GM18520 (cell line): ENCODE data around the gene MYD88.
"Not testable (repeated sequence)": the region's sequence is repeated elsewhere in the genome, so short reads cannot be mapped to it uniquely, and the experiment has no call there.

Experiments
- ATAC-seq: cut with Tn5 transposase; IDR thresholded peaks from one replicate; pipeline ENCODE4 v1.9.1; 2021; ENCODE audit not compliant: unreplicated experiment

MYD88 gene

DNA sequence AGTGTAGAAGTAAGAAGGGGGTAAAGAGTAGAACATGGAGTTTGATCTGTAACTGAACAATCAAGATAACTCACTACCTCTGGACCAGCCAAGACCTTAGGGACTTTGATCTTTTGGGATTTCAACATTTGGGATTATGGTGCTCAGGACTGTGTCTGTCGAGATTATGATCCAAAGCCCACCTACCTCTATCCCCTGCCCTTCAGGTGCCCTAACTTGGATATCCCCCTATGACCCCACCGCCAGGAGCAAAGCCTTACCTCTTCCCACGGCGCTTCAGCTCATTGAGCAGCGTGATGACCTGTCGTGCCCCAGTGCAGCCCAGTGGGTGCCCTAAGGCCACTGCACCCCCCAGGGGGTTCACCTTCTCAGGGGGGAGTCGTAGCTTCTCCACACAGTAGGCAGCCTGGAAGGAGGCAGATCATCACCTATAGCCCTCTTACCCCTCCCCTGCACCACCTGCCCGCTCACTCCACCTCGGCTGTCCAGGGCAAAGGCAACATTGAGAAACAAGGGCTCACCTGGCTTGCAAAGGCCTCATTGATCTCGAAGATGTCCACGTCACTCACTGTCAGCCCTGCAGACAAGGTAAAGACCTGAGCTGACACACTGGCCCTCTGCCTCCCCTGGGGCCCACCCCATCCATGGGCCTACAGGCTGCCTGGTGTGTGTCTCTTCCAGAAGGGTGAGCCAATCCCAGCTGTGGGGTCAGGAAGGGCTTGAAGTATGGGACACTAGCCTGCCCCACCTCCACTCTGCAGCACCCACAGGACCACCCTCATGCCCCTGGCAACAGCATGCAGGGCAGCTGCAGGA lies 12.9 kb upstream of the MYD88 start:
- ATAC-seq = no peak

DNA sequence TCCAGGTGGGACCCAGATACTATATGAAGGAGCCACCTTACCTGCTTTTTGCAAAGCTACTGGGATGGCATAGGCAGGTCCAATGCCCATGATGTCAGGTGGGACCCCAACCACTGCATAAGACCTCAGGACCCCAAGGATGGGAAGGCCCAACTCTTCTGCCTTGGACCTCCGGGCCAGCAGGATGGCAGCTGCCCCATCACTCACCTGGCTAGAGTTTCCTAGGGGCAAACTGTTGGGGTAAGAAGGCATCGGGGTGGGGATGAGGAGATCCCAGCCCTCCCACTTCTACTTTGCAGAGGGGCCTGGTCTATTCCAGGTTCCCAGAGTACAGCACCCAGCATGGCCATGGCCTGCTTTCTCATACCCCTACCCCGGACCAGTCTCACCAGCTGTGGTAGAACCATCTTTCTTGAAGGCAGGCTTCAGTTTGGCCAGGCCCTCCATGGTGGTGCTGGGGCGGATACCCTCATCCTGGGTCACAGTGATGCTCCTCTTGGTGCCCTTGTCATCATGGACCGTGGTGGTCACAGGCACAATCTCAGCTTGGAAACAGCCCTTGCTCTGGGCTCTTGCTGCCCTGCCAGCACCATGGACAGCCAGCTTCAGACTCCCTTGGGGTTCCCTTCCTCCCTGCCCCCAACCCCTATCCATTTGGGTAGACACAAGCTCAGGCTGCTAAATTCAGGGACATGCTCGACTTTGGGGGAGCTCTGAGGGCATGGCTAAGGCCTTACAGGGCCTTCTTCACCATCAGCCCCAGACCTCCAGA lies 12.2 kb upstream of the MYD88 start:
- ATAC-seq = no peak

DNA sequence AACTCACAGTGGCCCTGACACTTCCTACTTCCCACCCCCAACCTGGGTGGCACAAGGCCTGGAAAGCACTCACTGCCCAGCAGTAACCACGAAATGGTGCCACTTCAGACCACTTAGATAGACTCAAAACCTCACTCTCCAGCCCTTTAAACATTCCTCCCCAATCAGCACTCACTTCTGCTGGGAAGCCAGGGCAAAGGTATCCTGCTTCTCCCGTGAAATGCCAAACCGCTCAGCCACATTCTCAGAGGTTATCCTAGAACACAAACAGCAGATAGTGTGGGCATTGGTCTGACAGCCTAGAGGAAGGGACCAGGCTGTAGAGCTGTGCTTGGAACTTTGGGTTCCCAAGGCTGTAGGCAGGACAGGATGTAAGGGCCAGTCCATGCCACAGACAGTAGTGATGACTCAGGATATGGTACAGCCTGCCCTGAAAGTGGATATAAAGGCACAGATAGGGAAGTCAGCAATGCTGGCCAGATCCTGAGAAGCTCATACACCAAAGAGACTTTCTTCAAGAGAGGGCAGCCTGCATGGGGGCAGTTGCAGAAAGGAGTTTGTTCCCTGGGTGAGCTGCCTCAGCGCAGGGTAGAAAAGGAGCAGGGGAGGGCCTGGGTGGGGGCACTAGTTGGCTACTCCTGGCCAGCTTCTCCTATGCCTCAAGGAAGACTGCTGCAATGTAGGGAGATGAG lies 10.7 kb upstream of the MYD88 start:
- ATAC-seq = no peak

DNA sequence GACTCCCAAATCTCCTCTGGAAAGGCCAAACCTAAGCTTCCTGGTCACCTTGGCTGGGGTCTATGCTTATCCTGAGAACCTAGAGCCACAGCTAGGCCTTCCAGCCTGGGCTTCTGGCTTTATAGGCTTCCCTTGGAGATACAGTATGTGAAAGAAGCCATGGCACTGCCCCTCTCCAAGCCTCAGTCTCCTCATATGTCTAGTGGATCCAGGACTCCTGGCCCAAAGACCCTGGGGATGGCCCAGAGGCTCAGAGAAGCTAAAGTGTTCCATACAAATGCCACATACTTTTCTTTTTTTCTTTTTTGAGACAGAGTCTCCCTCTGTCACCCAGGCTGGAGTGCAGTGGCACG lies 10.2 kb upstream of the MYD88 start:
- no peak for ATAC-seq

DNA sequence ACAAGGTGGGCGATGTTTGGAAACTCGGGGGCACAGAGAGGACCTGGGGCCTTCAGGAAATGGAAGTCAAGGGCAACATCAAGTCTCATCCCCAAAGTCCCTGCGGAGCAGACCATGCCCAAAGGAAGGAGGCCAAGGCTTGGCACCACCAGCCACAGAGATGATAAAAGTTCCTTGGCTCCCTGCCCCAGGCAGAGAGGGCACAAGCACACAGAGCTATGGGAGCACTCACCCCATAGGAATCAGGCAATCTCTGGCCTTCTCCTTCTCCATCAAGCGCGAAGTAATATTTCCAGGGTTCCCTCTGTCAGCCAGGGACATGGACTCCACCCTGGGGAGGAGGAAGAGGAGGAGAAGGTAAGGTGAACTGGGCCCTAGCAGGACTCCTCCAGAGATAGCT lies 9.4 kb upstream of the MYD88 start:
- no peak for ATAC-seq

DNA sequence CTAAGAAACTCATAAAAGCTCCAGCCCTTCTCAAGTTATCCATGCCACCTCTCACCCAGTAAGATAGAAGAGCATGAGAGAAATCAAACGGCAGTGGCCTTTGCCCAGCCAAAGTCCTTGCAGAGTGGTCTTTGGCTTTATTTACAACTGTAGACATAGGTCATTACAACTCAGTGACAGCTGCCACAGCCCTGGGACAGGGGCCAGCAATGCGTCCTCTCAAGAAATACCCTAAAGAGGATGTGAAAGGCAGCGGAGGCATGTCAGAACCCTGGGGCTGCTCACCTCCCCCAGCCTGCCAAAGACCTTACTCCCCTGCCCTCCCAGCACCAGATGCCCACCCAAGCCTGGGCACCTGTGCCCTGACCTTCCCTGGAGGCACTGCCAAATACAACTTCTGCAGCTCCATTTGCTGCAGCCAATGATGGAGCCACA lies 7.8 kb upstream of the MYD88 start:
- ATAC-seq = no peak

DNA sequence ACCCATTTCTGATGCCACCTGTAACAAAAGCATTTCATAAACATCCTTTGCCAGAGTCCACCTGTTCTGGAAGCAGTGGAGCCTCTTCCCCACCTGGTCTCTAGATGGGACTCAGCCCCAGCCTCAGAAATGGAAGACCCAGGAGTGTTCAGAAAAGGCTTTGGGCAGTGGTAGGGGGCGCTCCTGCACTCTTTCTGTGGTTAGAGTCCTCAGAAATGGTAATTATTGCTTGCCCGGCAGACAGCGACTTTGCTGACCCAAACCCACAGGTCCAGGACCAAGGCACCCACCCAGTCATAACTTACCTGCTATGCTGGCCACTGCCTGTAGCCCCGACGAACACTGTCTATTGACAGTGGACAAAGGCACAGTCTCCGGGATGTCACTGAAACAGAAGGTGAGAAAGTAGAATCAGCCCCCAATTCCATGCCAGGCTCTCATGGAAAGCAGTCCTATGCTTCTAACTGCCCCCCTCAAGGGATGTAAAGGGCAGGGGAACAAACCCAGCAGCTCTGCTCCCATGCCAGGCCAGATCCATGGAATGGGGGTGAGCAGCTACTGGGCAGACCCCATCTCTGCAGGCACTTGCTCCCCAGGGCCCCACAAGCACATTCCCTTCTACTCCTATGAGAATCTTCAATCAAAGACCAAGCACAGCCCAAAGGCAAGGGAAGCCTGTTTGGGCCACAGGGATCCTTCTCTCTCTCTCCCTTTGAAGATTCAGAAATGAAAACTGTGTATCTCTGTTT lies 6.7 kb upstream of the MYD88 start:
- ATAC-seq = no peak

DNA sequence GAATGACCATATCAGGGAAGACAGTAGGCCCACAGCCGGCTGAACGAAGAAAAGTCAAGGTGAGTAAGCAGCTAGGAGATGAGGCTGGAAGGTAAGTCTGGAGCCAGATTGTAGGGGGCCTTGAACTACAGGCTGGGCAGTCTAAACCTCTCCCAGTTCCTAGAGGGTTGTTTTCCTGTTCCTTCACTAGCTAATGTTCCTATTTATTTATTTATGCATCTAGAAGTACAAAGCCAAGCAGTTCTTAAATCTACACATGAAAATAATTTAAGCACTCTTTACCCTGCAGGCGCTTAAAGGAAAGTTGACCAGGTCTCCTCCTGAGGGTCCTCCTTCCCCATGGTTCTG lies 5.3 kb upstream of the MYD88 start:
- no peak for ATAC-seq

DNA sequence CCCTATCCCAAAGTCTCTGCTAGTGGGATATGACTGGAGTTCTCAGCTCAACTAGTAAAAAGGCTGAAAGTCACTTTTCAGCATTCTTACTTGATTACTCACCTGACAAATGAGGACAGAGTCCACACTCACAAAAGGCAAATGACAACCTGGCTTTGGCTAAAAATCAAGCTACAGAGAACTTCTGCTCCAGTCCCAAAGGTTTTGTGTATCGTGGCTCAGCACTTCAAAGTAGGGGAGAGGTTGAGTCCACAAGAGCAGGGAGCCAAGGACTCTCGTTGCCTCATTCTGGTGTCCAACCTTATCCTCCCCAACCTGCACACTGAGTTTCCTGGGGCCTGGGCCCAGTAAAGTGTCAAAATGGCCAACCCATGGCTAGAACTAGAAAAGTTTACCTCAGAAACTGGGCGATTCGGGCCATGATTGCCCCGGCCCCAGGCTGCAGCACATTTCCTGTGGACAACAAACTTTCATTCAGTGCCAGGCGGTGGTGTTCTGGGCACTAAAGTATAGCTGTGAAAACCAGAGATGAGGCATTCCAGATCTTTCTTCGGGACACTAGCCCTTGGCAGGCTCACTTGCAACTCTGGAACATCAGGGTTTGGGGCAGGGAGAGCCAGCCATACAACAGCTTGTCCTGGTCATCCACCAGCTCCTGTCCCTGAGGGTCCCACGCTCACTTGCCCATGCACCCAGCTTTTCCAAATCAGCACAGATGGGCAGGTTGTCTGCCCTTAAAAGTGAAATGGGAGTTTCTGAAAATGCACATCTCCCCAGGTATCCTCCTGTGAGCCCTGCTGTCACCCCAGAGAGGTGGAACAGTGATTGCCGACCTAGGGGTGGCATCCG lies 4.7 kb upstream of the MYD88 start:
- no peak for ATAC-seq

DNA sequence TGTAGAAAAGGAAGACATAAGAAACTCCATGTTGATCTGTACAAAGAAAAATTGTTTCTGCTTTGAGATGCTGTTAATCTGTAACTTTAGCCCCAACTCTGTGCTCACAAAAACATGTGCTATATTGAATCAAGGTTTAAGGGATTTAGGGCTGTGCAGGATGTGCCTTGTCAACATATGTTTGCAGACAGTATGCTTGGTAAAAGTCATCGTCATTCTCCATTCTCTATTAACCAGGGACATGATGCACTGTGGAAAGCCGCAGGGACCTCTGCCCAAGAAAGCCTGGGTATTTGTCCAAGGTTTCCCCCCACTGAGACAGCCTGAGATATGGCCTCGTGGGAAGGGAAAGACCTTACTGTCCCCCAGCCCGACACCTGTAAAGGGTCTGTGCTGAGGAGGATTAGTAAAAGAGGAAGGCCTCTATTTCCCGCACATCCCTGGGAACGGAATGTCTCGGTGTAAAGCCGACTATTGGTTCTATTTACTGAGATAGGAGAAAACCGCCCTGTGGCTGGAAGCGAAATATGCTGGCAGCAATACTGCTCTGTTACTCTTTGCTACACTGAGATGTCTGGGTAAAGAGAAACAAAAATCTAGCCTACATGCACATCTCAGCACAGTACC lies 3.8 kb upstream of the MYD88 start:
- not testable (repeated sequence) for ATAC-seq

DNA sequence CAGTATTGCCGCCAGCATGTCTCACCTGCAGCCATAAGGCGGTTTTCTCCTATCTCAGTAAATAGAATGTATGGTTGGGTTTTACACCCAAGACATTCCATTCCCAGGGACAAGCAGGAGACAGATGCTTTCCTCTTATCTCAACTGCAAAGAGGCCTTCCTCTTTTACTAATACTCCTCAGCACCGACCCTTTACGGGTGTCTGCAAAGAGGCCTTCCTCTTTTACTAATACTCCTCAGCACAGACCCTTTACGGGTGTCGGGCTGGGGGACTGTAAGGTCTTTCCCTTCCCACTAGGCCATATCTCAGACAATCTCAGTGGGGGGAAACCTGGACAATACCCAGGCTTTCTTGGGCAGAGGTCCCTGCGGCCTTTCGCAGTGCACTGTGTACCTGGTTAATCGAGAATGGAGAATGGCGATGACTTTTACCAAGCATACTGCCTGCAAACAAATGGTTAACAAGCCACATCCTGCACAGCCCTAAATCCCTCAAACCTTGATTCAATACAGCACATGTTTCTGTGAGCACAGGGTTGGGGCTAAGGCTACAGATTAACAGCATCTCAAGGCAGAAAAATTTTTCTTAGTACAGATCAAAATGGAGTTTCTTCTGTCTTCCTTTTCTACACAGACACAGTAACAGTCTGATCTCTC lies 2.7 kb upstream of the MYD88 start:
- not testable (repeated sequence) for ATAC-seq

DNA sequence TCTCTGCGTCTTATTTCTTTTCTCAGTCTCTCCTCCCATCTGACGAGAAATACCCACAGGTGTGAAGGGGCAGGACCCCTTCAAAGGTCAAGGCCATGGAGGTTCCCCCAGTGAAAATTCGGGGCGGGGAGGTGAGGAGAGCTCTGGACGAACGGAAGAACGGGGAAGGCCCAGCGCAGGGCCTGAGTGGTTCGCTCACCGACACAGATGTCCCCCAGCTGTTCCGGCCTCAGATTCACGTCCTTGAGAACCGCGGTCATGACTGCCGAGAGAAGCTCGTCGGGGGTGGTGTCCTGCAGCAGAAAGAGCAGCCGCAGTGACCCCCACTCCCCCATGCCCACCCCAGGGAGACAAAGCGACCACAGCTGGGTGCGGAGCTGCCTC lies 2.1 kb upstream of the MYD88 start:
- no peak for ATAC-seq

DNA sequence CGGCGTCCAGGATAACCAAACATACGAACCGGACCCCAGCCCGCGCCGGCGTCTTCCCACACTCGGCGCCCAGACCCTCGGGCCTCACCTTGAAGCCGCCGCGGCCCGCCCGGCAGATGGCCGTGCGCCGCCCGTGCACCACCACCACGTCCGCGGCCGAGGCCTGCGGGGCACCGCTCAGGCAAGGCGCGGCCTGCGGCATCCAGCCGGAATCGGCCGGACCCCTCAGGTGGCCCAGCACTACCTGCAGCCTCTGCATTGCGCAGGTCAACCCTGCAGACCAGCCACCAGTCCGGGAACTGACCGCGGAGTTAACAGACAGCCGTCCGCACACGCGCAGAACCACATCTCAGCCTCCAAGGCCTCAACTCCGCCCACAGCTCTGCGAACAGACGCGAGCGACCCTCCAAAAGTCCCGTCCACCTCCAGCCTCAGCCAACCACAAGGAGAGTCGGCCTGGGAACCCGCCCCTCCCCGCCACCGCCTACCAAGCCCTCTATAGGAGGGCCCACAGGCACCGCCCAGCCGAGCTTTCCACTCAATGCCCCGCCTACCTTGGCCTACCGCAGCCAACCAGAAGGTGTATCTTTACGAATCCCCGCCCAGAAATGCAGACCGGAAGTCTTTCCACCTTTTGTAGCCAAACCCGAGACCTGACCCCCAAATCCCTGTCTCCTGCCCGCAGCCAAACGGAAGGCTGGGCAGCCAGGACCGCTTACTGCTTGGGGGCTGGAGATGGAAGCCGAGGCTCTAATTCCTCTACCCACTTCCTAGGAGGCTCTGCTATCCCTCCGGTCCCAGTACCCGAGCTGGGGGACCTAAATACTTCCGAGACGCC lies 1.5 kb upstream of the MYD88 start, which contains the start of gene ACAA1:
TSS of gene ACAA1 (minus strand) at position 351 of the 838 bp plus-strand sequence. CDS start at position 259, 92 bp downstream.
- ATAC-seq = peak; percentile 88

DNA sequence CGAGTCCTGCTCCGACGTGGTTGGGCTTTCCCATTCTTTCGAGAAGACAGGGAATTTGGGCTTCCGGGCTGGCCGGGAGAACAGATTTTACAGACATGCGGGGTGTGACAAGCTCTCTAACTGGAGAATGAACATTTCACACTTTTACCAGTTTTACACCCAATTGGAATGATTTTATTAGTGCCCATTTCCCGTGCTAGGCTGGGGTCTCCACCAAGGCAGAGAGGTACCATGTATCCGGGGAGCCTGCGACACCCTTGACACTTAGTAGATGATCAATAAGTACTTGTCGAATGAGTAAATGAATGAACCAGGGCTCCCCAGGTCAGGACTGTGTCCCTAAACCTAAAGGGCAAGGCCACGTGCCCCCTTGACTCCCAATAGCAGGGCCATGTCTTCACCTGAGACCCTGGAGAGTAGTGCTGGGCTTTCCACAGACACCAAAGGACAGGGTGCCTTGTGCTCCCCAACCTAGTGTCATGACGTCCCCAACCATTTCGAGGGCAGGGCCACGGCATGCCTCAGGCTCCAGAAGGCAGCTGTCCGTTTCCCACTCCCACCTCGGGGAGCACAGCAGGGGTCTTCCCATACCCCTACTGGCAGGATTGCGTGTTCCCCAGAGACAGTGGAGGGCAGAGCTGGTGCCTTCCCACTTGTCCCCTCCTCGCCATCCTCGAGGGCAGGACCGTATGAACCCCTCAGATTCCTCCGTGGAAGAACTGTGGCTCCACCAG lies 679 bp upstream of the MYD88 start:
- ATAC-seq = no peak

DNA sequence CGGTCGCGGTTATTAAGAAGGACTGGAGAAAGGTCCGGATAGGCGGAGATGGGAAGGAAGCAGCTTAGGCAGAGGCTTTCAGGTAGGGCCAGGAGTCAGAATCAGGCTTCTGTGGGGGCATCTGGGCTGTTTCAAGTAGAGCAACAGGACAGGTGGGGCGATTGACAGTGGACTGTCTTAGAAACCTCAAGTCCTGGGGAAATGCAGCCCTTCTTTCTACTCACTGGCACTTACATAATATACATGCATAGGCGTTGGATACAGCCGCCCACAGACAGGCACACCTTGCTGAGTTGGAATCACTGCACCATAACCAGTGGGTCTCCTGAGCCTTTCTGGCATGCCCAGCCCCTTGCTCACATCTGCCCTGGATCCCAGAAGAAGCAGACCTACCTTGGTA lies 730 bp downstream of the MYD88 start:
- no peak for ATAC-seq

DNA sequence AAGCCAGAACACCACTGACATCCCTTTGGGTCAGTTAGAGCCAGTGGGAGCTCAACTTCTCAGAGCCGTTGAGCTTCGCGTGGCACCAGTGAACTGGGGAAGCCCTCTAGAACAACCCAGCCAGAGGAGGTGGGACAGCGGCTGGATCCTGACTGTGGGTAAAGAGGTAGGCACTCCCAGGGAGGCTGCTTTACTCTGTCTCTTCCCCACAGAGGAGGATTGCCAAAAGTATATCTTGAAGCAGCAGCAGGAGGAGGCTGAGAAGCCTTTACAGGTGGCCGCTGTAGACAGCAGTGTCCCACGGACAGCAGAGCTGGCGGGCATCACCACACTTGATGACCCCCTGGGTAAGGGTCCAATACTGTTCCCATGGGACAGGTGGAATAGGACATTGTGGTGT lies 1.2 kb downstream of the MYD88 start:
- no peak for ATAC-seq

DNA sequence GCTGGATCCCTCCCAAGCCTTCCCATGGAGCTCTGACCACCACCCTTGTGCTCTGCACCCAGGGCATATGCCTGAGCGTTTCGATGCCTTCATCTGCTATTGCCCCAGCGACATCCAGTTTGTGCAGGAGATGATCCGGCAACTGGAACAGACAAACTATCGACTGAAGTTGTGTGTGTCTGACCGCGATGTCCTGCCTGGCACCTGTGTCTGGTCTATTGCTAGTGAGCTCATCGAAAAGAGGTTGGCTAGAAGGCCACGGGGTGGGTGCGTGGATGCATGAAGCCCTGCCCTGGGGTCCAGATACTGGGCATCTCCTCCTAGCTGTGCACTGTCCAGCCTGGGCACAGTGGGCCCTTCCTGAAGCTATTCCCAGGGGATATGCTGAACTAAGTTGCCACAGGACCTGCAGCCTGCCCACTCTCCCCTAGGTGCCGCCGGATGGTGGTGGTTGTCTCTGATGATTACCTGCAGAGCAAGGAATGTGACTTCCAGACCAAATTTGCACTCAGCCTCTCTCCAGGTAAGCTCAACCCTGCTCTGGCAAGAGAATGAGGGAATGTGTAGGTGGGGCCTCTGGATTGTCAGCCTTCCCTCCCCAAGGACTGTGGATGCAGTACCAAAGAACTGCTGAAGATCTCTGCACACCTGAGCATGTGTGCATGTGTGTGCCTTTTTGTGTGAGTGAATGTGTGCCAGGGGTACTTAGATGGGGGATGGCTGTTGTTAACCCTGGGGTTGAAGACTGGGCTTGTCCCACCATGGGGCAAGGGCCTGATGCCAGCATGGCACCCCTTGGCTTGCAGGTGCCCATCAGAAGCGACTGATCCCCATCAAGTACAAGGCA lies 2.1 kb downstream of the MYD88 start:
- no peak for ATAC-seq
